Mammary epithelial cell (primary cell): ENCODE results near the gene APOD.

Experiments
- EZH2 ChIP-seq: IDR thresholded peaks from 2 replicates; pipeline ENCODE4 v1.6.1; 2012; ENCODE audit warnings: low read length, inconsistent platforms, borderline replicate concordance
- TF ChIP-seq, protein P1 (sequence below), 2 donors: IDR thresholded peaks in 1 of 2; conservative IDR thresholded peaks in 1 of 2; 2 replicates each; pipeline ENCODE4 v1.5.1; 2011 to 2012; ENCODE audit warnings: inconsistent platforms in 2 of 2, low read length in 2 of 2, mild to moderate bottlenecking in 2 of 2, control low read depth in 1 of 2, low read depth in 1 of 2; ENCODE audit not compliant: insufficient read depth in 1 of 2; ENCODE audit errors: extremely low read depth in 1 of 2

DNA sequence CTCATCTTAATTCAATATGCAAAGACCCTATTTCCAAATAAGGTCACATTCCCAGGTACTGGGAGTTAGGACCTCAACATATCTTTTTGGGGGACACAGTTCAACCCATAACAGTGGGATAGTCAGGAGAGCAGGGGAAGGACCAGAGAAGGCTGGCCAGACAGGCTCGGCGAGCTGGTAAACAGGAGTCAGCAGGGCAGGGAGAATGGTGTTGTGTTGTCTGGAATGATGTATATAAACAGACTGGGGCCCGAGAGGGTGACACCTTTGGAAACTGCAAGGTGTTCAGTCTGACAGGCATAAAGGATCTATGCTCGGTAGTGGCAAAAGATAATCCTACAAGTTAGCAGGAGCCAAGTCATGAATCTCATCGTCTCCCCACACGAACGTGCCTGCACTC, 30.5 kb downstream of the APOD start:
- no peak for TF ChIP-seq EZH2
- TF ChIP-seq, protein P1, sequence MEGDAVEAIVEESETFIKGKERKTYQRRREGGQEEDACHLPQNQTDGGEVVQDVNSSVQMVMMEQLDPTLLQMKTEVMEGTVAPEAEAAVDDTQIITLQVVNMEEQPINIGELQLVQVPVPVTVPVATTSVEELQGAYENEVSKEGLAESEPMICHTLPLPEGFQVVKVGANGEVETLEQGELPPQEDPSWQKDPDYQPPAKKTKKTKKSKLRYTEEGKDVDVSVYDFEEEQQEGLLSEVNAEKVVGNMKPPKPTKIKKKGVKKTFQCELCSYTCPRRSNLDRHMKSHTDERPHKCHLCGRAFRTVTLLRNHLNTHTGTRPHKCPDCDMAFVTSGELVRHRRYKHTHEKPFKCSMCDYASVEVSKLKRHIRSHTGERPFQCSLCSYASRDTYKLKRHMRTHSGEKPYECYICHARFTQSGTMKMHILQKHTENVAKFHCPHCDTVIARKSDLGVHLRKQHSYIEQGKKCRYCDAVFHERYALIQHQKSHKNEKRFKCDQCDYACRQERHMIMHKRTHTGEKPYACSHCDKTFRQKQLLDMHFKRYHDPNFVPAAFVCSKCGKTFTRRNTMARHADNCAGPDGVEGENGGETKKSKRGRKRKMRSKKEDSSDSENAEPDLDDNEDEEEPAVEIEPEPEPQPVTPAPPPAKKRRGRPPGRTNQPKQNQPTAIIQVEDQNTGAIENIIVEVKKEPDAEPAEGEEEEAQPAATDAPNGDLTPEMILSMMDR (conservative IDR thresholded peaks at IDR 0.05 in 1 of 2, IDR thresholded peaks at IDR 0.05 in 1 of 2; ENCODE audit: extremely low read depth in 1 of 2, insufficient read depth in 1 of 2, low read depth in 1 of 2, low read length in 2 of 2): no peak
